DOHH2 (cell line): Measurements from ENCODE around the gene SYNDIG1L.

Experiments
- CTCF ChIP-seq: fragments of 200-600 bp; sonication (generic); IDR thresholded peaks from one replicate; pipeline ENCODE4 v1.5.1; 2014; ENCODE audit warnings: antibody characterized with exemption, mild to moderate bottlenecking, low read depth, low read length; ENCODE audit not compliant: poor library complexity, severe bottlenecking
- EZH2phosphoT487 ChIP-seq: fragments of 200-600 bp; sonication (generic); IDR thresholded peaks from 2 replicates; pipeline ENCODE4 v1.6.1; 2017; ENCODE audit warnings: borderline replicate concordance, mild to moderate bottlenecking, antibody characterized with exemption, low read length, moderate library complexity, mixed read lengths

- TF ChIP-seq CTCF (no peak), EZH2phosphoT487 (no peak)
Measured at GRCh38 chr14:74408870-74409269, 17.1 kb downstream of the SYNDIG1L start.
